Fibroblast of the aortic adventitia (primary cell): ENCODE results near the gene AATF. TPM values are rescaled to one million over a fixed set of nuclear protein-coding genes. Genes with fewer than 3 reads are reported as not detected.

Experiments used
- DNase-seq: peaks from one replicate; pipeline ENCODE4 v3.0.0-alpha.2; 2010; ENCODE audit warnings: low read depth
- H3K4me3 ChIP-seq: 2 replicates; pipeline ENCODE4 v1.5.1; 2011; ENCODE audit warnings: low read depth, mild to moderate bottlenecking, control low read depth, low read length, moderate library complexity
- total RNA-seq: library from RNA; depleted of rRNA; stranded (reverse); fragments of >200 nt; gene quantifications from 2 replicates; pipeline ENCODE4 v1.2.3, GENCODE V29; 2012; ENCODE audit warnings: low replicate concordance
- TF ChIP-seq, protein P1 (sequence below): IDR thresholded peaks from 2 replicates; pipeline ENCODE4 v1.5.1; 2011; ENCODE audit warnings: mild to moderate bottlenecking, low read length, control low read depth, inconsistent platforms; ENCODE audit not compliant: insufficient read depth

AATF gene
- total RNA-seq, 1 donor = 25.1 TPM

DNA sequence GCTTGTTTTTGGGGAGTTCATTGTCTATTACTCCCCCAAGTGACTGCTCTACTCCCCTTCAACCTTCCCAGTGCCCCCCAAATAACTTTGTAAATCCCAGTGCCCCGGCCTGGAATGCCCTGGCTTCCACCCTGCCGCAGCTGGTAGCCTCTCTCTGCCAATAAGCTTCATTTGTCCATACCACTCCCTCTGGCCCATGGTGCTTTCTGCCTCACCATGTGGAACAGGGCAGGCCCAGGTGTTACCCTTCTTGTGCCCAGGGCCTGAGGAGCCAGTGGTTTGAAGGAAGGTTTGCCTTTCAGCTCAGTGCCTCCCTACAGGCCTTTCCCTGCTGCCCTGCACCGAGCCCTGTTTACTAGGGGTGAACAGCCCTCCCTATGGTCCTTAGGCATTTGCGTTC is 134.2 kb downstream of the AATF start:
- H3K4me3 ChIP-seq = no peak overlapping the region
- DNase-seq = no peak
- TF ChIP-seq, protein P1, sequence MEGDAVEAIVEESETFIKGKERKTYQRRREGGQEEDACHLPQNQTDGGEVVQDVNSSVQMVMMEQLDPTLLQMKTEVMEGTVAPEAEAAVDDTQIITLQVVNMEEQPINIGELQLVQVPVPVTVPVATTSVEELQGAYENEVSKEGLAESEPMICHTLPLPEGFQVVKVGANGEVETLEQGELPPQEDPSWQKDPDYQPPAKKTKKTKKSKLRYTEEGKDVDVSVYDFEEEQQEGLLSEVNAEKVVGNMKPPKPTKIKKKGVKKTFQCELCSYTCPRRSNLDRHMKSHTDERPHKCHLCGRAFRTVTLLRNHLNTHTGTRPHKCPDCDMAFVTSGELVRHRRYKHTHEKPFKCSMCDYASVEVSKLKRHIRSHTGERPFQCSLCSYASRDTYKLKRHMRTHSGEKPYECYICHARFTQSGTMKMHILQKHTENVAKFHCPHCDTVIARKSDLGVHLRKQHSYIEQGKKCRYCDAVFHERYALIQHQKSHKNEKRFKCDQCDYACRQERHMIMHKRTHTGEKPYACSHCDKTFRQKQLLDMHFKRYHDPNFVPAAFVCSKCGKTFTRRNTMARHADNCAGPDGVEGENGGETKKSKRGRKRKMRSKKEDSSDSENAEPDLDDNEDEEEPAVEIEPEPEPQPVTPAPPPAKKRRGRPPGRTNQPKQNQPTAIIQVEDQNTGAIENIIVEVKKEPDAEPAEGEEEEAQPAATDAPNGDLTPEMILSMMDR = no peak

DNA sequence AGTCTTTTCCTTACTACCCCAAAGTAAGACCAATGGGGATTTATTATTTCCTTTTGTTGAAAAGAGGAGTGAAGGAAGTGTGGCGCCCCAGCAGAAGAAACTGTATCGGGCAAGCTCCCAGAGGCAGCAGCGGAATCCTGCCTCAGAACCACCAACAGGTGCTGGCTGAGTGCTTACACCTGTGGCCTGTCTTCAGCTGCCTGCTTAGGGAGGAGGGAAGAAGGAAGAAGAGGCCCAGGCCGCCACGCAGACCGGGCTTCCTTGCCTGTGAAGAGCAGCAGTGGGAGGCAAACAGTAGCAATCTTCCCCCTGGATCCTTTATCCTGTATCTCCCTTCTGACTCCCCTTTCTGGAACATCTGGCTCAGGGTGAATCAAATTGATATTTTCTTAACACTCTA is 134.7 kb downstream of the AATF start:
- H3K4me3 ChIP-seq = no peak overlapping the region
- TF ChIP-seq, protein P1 = no peak
- no peak for DNase-seq

DNA sequence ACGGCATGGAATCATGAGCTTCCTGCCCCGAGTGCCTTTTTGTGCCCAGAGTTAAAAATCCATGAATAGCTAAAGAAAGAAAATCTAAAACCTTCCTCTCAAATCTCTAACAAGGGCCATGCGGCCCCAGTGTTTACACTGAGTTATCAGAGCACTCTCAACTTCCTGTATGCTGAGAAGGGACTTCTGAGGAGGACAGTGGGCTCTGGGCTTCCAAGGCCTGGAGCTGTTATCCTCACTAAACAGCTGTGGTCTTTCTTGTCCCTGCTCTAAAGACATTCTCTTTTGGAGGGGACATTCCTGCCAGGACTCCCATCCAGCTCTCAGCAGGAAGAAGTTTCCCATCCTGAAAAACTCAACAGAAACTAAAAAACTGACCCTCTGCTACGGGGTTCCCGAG is 135.6 kb downstream of the AATF start:
- TF ChIP-seq, protein P1 = no peak
- no peak overlapping the region for H3K4me3 ChIP-seq
- DNase-seq = no peak

DNA sequence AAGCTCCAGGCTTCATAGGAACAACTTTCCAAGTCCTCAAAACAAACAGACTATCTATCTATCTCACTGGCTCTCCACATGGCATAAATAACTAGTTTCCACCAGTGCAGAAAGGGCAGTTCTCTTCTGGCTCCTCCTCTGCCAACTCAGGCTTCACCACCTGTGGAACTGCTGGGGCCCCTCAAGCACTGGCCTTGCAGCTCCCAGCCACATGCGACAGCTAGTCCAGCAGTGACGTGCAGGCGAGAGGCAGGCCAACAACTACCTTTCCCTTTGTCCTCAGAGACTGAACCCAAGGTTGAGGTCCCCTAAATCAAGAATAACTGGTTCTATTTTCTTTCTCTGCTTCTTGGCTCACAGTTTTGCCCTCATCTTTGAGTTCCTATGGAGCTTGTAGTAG is 137.6 kb downstream of the AATF start:
- DNase-seq = no peak
- TF ChIP-seq, protein P1 = no peak
- no peak overlapping the region for H3K4me3 ChIP-seq

DNA sequence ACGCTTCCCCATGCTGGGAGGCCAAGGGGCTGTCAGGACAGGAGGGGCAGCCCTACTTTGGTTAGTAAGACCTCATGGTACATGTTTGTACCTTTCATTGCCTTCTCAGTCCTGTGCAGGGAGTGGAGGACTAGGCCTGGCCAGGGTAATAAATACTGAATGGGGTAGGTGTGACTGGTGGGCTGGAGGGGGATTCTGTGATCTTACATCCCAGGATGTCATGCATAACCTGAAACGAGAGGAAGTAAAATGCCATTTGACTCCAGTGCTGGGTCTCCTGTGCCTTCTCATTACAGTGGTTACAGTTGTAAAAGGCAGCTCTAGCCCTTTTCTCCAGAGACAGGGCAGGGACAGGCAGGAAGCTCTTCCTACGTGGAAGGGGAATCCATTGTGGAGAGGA is 138.2 kb downstream of the AATF start:
- H3K4me3 ChIP-seq = no peak overlapping the region
- TF ChIP-seq, protein P1 = no peak
- no peak for DNase-seq

DNA sequence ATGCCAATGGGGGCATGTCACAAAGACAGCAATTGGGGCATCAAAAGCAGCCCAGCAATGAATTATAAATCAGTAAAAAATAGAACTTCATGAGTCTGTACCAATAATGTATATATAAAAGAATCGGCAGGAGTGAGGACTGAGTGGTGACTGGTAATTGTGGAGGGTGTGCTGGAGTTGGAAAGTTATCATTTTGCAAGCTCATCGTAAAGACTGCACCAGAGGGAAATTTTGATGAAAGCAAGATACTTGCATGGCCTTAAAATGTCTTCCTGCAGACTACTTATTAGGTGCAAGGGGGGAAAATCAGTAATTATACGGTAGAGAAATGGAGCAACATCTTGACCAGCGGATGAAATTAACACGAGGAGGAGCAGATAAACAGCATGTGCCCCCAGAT is 138.9 kb downstream of the AATF start:
- TF ChIP-seq, protein P1 = no peak
- no peak for DNase-seq

DNA sequence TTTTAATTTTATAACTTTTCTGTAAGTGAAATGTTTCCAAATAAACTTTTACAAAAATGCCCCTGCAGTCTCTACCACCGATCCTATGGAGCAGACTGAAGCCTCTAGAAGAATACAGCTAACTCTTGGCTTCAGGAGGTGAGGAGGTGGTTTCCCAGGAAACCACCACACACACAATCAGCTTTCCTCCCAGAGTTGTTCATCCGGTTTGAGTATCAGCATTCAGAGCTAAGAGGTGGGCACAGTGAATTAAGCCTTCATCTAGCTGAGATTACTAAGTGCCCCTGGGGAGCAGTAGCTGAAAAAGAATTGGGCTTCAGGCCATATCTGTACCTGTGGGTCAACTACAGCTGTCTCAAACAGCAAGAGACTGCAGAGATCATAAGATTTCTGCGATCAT is 139.7 kb downstream of the AATF start:
- no peak for DNase-seq
- no peak overlapping the region for H3K4me3 ChIP-seq
- TF ChIP-seq, protein P1 = no peak

More for the DNA sequence above, 138.9 kb downstream of the AATF start:
- H3K4me3 ChIP-seq = no peak overlapping the region
